ENCODE measurements around the gene CHMP2B. TPM values are rescaled to one million over a fixed set of nuclear protein-coding genes. Genes with fewer than 3 reads are reported as not detected.

CHMP2B gene
- total and polyA plus RNA-seq, 9 donors: 16.0 to 32.4 (median 25.1) TPM

- Histone ChIP-seq H3K9me3 (replicated peaks; ENCODE audit: control insufficient read depth, low read depth, low read length) (no peaks in the 10 kb centered on the region), H3K36me3 (ENCODE audit: control insufficient read depth, insufficient read depth, low read length) (no peaks in the 10 kb centered on the region), H3K27ac (ENCODE audit: low read length) (no peak overlapping the region), H3K27me3 (ENCODE audit: control insufficient read depth, insufficient read depth, low read length) (no peaks in the 10 kb centered on the region), H3K4me3 (ENCODE audit: low read length) (no peak overlapping the region), H3K4me1 (ENCODE audit: control insufficient read depth, insufficient read depth, low read length) (no peaks in the 10 kb centered on the region)
- WGBS (ENCODE audit: insufficient coverage): no CpG with 5 or more reads among the region's 4 CpGs
- peak; percentile 43 for DNase-seq
Measured at GRCh38 chr3:87260270-87260669, 33.2 kb downstream of the CHMP2B start.

GRCh38 chr3:87261925-87262324 lies 34.8 kb downstream of the CHMP2B start:
- 17% methylated on average over 1 of the region's 2 CpGs for WGBS (ENCODE audit: insufficient coverage)
- no peak overlapping the region for H3K27ac ChIP-seq (ENCODE audit: low read length)
- H3K27me3 ChIP-seq (ENCODE audit: control insufficient read depth, insufficient read depth, low read length): no peaks in the 10 kb centered on the region
- H3K36me3 ChIP-seq (ENCODE audit: control insufficient read depth, insufficient read depth, low read length): no peaks in the 10 kb centered on the region
- H3K9me3 ChIP-seq (replicated peaks; ENCODE audit: control insufficient read depth, low read depth, low read length): no peaks in the 10 kb centered on the region
- no peak for DNase-seq
- H3K4me1 ChIP-seq (ENCODE audit: control insufficient read depth, insufficient read depth, low read length): no peaks in the 10 kb centered on the region
- H3K4me3 ChIP-seq (ENCODE audit: low read length): no peak overlapping the region

GRCh38 chr3:87267953-87268645 lies 41.0 kb downstream of the CHMP2B start:
- H3K27ac ChIP-seq (ENCODE audit: low read length): no peak overlapping the region
- DNase-seq: no peak
- no peak overlapping the region for H3K4me3 ChIP-seq (ENCODE audit: low read length)
- H3K36me3 ChIP-seq (ENCODE audit: control insufficient read depth, insufficient read depth, low read length): no peaks in the 10 kb centered on the region
- H3K4me1 ChIP-seq (ENCODE audit: control insufficient read depth, insufficient read depth, low read length): no peaks in the 10 kb centered on the region
- WGBS (ENCODE audit: insufficient coverage): 20% methylated on average over 1 of the region's 8 CpGs
- no peaks in the 10 kb centered on the region for H3K9me3 ChIP-seq (replicated peaks; ENCODE audit: control insufficient read depth, low read depth, low read length)
- no peaks in the 10 kb centered on the region for H3K27me3 ChIP-seq (ENCODE audit: control insufficient read depth, insufficient read depth, low read length)

- Histone ChIP-seq H3K9me3 (replicated peaks; ENCODE audit: control insufficient read depth, low read depth, low read length) (no peaks in the 10 kb centered on the region), H3K27ac (ENCODE audit: low read length) (no peak overlapping the region), H3K36me3 (ENCODE audit: control insufficient read depth, insufficient read depth, low read length) (no peaks in the 10 kb centered on the region), H3K4me1 (ENCODE audit: control insufficient read depth, insufficient read depth, low read length) (no peaks in the 10 kb centered on the region), H3K27me3 (ENCODE audit: control insufficient read depth, insufficient read depth, low read length) (no peaks in the 10 kb centered on the region), H3K4me3 (ENCODE audit: low read length) (no peak overlapping the region)
- 73% methylated on average over 3 of the region's 4 CpGs for WGBS (ENCODE audit: insufficient coverage)
- DNase-seq: no peak
Measured at GRCh38 chr3:87268646-87269211, 41.6 kb downstream of the CHMP2B start.

GRCh38 chr3:87269723-87270122 lies 42.6 kb downstream of the CHMP2B start:
- H3K27me3 ChIP-seq (ENCODE audit: control insufficient read depth, insufficient read depth, low read length): no peaks in the 10 kb centered on the region
- H3K27ac ChIP-seq (ENCODE audit: low read length): no peak overlapping the region
- DNase-seq: no peak
- H3K4me3 ChIP-seq (ENCODE audit: low read length): no peak overlapping the region
- H3K36me3 ChIP-seq (ENCODE audit: control insufficient read depth, insufficient read depth, low read length): no peaks in the 10 kb centered on the region
- H3K4me1 ChIP-seq (ENCODE audit: control insufficient read depth, insufficient read depth, low read length): no peaks in the 10 kb centered on the region
- no peaks in the 10 kb centered on the region for H3K9me3 ChIP-seq (replicated peaks; ENCODE audit: control insufficient read depth, low read depth, low read length)

GRCh38 chr3:87270908-87271700 lies 44.0 kb downstream of the CHMP2B start:
- Histone ChIP-seq H3K9me3 (replicated peaks; ENCODE audit: control insufficient read depth, low read depth, low read length) (no peaks in the 10 kb centered on the region), H3K4me1 (ENCODE audit: control insufficient read depth, insufficient read depth, low read length) (no peaks in the 10 kb centered on the region), H3K36me3 (ENCODE audit: control insufficient read depth, insufficient read depth, low read length) (no peaks in the 10 kb centered on the region), H3K4me3 (ENCODE audit: low read length) (no peak overlapping the region), H3K27ac (ENCODE audit: low read length) (no peak overlapping the region), H3K27me3 (ENCODE audit: control insufficient read depth, insufficient read depth, low read length) (no peaks in the 10 kb centered on the region)
- DNase-seq: peak; percentile 6
- WGBS (ENCODE audit: insufficient coverage): 28% methylated on average over 2 of the region's 4 CpGs

GRCh38 chr3:87272718-87273341 lies 45.7 kb downstream of the CHMP2B start:
- H3K36me3 ChIP-seq (ENCODE audit: control insufficient read depth, insufficient read depth, low read length): no peaks in the 10 kb centered on the region
- no CpG with 5 or more reads among the region's 4 CpGs for WGBS (ENCODE audit: insufficient coverage)
- no peaks in the 10 kb centered on the region for H3K27me3 ChIP-seq (ENCODE audit: control insufficient read depth, insufficient read depth, low read length)
- no peaks in the 10 kb centered on the region for H3K9me3 ChIP-seq (replicated peaks; ENCODE audit: control insufficient read depth, low read depth, low read length)
- DNase-seq: no peak
- no peak overlapping the region for H3K4me3 ChIP-seq (ENCODE audit: low read length)
- H3K27ac ChIP-seq (ENCODE audit: low read length): no peak overlapping the region
- no peaks in the 10 kb centered on the region for H3K4me1 ChIP-seq (ENCODE audit: control insufficient read depth, insufficient read depth, low read length)

GRCh38 chr3:87276484-87276883 lies 49.4 kb downstream of the CHMP2B start, which contains the start of gene POU1F1:
Gene POU1F1 (minus strand): TSS chr3:87276584. CDS start chr3:87276462, 122 bp downstream.
- Histone ChIP-seq H3K27ac (ENCODE audit: low read length) (no peak within 1 kb of the TSS), H3K4me3 (ENCODE audit: low read length) (no peak within 1 kb of the TSS), H3K9me3 (replicated peaks; ENCODE audit: control insufficient read depth, low read depth, low read length) (no peaks in the 10 kb centered on the region), H3K27me3 (ENCODE audit: control insufficient read depth, insufficient read depth, low read length) (no peaks in the 10 kb centered on the region), H3K4me1 (ENCODE audit: control insufficient read depth, insufficient read depth, low read length) (no peaks in the 10 kb centered on the region), H3K36me3 (ENCODE audit: control insufficient read depth, insufficient read depth, low read length) (no peaks in the 10 kb centered on the region)
- WGBS (ENCODE audit: insufficient coverage): no CpG with 5 or more reads among the region's 6 CpGs
- DNase-seq: no peak

GRCh38 chr3:87287011-87287410 lies 59.9 kb downstream of the CHMP2B start:
- no peak for DNase-seq
- Histone ChIP-seq H3K9me3 (replicated peaks; ENCODE audit: control insufficient read depth, low read depth, low read length) (no peaks in the 10 kb centered on the region), H3K4me1 (ENCODE audit: control insufficient read depth, insufficient read depth, low read length) (no peaks in the 10 kb centered on the region), H3K36me3 (ENCODE audit: control insufficient read depth, insufficient read depth, low read length) (no peaks in the 10 kb centered on the region), H3K27ac (ENCODE audit: low read length) (no peak overlapping the region), H3K27me3 (ENCODE audit: control insufficient read depth, insufficient read depth, low read length) (no peaks in the 10 kb centered on the region), H3K4me3 (ENCODE audit: low read length) (no peak overlapping the region)
- WGBS (ENCODE audit: insufficient coverage): no CpG with 5 or more reads among the region's 1 CpG

GRCh38 chr3:87288446-87288845 lies 61.3 kb downstream of the CHMP2B start:
- Histone ChIP-seq H3K4me3 (ENCODE audit: low read length) (no peak overlapping the region), H3K4me1 (ENCODE audit: control insufficient read depth, insufficient read depth, low read length) (no peaks in the 10 kb centered on the region), H3K36me3 (ENCODE audit: control insufficient read depth, insufficient read depth, low read length) (no peaks in the 10 kb centered on the region), H3K27me3 (ENCODE audit: control insufficient read depth, insufficient read depth, low read length) (no peaks in the 10 kb centered on the region), H3K27ac (ENCODE audit: low read length) (no peak overlapping the region), H3K9me3 (replicated peaks; ENCODE audit: control insufficient read depth, low read depth, low read length) (no peaks in the 10 kb centered on the region)
- WGBS (ENCODE audit: insufficient coverage): 86% methylated on average over 1 of the region's 8 CpGs
- DNase-seq: no peak
